Measurements from ENCODE around the gene MIER2.
"Not testable (repeated sequence)": the region's sequence is repeated elsewhere in the genome, so short reads cannot be mapped to it uniquely, and the experiment has no call there.

The MIER2 gene

DNA sequence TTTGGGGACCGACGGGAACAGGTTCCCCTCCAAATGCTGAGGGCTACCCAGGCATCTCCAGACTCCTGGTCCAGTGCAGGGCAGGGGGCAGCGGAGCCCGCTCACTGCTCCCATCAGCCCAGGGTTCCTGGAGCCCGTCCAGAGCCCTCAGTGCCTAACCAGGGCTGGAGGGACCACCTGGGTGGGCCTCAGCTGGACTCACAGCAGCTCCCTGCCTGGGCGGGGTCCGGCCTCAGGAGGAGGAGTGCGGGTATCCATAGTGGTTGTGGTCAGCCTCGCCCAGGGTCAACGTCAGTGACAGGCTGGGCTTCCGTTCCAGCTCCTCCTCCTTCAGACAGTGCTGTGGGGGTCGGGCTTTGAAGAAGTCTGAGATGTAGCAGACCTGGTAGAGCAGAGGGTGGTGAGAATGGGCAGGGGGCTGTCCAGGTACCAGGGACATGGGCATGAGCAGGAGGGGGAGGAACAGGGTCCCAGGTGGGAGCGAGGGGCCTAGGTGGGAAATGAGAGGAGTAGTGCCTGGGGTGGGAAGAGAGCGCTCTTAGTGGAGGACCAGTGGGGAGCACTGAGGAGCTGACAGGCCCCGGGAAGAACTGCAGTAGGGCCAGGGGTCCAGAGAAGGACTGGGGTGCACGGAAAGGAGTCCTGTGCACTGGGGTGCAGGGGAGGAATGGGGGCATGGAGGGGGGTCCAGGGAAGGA, 63.3 kb downstream of the MIER2 start:
- DNase-seq (ENCODE audit: low spot score), result no peak

DNA sequence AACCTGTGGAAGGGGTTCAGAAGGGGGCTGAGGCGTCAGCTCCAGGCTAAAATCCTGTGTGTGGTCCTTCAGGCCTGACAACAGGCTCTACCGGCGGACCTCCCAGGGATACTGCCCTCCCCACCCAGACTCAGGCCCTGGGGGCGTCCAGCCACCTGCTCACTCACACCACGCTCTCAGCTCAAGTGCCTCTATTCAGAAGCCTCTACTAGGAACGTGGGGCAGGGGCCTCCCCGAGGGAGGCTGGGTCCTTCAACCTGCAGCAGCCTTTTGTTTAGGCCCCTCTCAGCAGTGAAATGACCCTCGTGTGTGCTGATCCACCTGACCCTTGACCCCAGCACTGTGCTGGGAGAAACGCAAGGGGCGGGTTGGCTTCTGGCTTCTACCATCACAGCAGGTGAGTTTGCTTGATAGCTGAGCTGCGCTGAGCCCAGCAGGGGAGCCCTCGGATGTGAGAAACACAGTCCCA, 64.0 kb downstream of the MIER2 start:
- no peak for DNase-seq (ENCODE audit: low spot score)

DNA sequence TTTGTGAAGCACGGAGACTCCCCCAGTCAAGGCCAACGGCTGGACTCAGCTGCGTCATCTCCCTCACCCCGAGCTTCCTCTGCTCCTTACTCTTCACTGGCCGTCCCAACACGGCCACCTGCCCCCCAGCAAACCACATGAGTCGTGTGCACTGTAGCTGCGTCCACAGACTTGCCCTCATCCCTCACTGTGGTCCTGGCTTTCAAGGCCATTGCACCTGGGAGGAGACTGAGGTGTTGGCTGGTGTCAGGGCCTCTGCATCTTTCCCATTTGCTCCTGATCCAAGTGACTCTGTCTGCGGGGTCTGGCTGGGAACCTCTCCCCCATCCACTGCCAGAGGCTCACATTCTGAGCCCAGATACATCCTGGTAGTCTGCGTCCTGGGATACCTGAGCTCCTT, 64.9 kb downstream of the MIER2 start:
- no peak for DNase-seq (ENCODE audit: low spot score)

DNA sequence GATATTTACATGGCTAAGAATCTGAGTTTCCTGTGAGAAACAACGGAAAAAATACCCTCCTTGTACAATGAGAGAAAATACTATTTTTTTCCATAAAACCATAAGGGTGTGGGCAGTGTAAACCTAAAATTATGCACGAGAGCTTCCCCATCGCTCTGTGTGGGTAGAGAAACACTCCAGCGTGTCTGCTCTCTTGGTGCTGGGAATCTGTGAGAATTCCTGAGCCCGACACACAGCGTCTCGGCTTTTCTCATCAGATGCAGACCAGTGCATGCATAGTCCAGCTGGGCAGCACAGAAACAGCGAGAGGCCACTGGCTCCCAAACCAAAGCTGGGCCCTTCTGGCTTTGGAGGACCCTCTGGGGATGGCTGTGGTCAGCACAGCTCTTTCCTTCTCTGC, 65.4 kb downstream of the MIER2 start:
- DNase-seq (ENCODE audit: low spot score), result no peak

DNA sequence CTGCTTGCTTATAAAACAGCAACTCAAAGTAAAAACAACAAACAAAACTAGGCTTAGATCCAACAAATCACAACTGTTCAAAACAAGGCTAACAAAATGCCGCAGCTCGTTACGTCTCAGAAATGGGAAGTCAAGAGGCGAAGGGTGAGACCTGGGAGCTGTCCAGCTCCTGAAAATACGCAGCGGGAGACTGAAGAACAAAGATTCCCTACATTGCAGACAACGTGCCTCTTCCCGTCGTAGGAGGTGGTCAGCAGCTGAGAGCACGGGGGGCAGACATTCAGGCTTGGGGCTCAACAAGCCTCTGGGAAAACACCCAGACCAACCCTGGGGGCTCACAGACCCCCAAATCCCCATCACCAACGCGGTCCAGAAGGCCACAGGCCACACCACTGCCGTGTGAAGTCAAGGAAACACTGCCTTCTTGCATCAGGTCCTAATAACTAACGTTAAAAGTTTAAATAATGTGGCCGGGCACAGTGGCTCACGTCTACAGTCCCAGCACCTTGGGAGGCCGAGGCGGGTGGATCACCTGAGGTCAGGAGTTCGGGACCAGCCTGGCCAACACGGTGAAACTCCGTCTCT, 66.9 kb downstream of the MIER2 start:
- DNase-seq (ENCODE audit: low spot score), result no peak

DNA sequence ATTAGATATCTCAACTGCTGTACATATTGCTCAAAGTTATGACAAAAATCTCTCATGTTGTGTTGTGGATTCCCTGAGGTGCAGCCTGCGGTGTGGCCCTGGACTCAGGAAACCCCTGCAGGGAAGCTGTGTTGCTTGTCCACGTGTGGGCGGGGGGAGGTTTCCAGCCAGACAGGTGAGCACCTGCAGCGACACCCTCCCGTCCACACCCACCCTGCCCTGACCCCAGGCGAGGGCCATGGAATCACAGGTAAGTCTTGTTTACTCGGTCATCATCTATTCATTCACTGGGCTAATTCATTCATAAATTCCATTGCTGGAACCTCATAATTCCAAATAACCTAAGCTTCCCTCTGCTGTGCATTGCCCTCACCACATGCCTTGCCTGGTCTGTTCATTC, 67.5 kb downstream of the MIER2 start:
- no peak for DNase-seq (ENCODE audit: low spot score)

DNA sequence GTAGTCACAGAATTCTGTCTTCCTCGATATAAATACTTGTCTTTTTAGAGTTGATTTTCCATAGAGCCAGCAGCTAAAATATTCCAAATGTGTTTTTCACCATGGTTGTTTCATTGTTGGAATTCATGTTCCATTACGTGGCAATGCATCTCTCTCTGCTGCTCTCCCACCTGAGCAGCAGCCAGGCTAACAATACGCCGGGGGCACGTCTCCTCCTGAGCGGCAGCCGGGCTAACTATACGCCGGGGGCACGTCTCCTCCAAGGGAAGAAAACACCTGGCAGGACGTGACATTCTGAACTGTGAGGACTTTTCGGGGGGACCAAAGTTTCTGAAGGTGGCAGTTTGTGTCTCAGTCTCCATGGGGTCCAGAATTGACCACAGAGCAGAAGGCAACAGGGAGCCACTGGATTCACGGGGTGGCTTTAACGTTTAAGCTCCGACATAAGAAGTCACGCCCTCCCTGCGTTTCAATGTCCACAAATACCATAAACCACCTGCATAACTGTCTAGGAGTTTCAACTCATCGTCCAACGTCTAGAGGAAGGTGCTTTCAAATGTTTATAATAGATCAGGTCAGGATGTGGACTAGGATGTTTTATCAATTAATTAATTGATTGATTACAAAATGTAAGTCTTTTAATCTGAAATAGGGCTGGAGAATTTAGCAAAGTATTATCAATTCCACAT, 68.5 kb downstream of the MIER2 start:
- DNase-seq (ENCODE audit: low spot score), result no peak

DNA sequence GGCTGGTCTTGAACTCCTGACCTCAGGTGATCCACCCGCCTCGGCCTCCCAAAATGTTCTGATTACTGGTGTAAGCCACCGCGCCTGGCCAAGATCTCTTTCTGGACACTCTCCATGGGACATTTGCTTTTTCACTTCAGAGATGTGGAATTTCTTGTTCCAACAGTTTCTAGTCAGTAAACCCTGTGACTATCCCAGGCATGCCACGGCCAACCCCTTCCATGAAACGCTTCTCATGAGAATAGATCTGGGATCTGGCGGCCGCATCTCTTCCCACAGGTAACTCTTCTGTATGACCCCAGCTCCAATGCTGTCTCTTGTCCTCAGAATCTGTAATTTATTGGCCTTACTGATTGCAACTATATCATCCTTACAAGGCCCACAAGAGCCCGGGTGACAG, 69.6 kb downstream of the MIER2 start:
- DNase-seq (ENCODE audit: low spot score), result no peak

DNA sequence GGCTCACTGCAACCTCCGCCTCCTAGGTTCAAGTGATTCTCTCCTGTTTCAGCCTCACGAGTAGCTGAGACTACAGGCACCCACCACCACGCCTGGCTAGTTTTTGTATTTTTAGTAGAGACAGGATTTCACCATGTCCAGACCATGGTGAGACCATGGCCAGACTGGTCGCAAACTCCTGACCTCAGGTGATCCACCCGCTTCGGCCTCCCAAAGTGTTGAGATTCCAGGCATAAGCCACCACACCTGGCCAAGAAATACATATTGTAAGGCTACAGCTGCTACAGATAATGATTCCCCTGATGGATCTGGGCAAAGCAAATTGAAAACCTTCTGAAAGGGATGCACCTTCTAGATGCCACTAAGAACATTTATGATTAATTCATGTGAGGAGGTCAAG, 71.2 kb downstream of the MIER2 start:
- no peak for DNase-seq (ENCODE audit: low spot score)

DNA sequence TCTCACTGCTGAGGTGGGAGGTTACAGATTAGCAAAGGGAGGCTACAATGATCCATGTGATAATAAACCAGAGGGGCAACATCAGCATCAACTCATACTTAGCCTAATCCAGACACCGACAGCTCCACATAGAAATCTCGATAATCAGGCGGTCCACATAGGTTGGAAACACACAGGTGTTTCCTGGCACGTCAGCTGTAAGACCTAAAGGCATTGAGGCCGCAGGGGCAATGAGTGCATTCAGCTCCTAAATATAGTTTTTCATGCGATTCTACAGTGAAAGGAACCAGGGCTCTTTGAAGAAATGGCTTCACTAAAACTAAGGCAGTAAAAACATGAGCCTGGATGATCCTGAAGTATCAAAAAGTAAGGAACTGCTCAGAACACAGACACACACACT, 72.7 kb downstream of the MIER2 start:
- DNase-seq (ENCODE audit: low spot score), result no peak

DNA sequence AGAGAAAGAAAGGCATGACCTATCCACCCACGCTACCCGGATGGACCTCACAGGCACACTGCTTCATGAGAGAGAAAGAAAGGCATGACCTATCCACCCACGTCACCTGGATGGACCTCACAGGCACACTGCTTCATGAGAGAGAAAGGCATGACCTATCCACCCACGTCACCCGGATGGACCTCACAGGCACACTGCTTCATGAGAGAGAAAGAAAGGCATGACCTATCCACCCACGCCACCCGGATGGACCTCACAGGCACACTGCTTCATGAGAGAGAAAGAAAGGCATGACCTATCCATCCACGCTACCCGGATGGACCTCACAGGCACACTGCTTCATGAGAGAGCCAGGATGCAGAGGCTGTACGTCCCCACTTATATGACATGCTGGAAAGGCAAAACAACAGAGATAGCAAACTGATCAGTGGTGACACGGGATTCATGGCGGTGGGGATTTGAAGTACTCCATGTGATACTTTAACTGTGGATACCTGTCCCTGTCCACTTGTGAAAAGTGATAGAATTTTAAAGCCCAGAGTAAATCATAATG, 73.8 kb downstream of the MIER2 start:
- DNase-seq (ENCODE audit: low spot score), result not testable (repeated sequence)

DNA sequence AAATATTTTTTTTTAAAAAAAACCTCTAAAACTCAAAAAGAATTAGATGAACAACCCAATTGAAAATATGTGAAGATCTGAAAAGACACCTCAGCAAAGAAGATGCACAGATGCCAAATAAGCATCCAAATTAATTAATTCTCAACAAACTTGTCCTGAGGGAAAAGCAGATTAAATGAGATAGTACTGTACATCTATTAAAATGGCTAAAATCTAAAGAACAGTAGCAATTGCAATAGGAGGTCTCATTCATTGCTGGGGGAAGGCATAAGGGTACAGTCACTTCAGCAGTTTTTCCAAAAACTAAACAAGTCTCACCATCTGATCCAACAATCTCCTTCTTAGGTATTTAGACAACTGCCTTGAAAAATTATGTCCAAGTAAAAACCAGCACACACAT, 75.4 kb downstream of the MIER2 start:
- no peak for DNase-seq (ENCODE audit: low spot score)

DNA sequence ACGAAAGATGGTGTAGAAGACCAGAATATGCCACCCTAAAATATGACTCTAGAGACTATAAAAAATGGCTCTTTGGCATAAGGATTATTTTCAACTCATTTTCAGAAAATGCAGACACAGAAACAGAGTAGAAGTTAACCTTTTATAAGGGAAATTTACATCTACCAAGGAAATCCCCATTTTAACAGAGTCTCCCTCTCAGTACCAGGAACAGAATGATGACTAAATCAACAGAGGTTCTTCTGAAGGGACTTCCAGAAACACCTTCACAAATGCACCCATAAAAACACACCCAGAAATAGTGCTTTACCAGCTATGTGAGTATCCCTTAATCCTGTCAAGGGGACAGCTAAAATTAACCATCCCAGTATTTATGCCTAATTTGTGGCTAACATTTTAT, 82.5 kb downstream of the MIER2 start:
- DNase-seq (ENCODE audit: low spot score), result no peak

DNA sequence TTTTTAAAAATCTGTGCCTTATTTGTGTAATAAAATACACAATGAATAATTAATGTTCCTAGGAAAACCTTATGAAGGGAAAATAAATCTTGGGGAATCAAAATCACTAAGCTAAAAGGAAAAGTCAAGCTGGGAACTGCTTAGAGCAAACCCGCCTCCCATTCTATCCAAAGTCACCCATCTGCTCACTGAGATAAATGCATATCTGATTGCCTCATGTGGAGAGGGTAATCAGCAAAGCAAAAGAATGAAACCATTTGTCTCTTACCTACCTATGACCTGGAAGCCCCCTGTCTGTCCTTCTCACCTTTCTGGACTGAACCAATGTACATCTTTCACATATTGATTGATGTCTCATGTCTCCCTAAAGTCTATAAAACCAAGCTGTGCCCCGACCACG, 87.8 kb downstream of the MIER2 start:
- not testable (repeated sequence) for DNase-seq (ENCODE audit: low spot score)

Data from CD4-positive, alpha-beta T cell treated with Interleukin-2 at 100 ng/mL for 4 hours (primary cell).